Loucy (cell line): ENCODE results near the gene ANXA8.

Experiments used
- EZH2phosphoT487 ChIP-seq: fragments of 200-600 bp; IDR thresholded peaks from 2 replicates; pipeline ENCODE4 v1.6.1; 2018; ENCODE audit warnings: antibody characterized with exemption, mild to moderate bottlenecking, moderate library complexity, borderline replicate concordance
- TF ChIP-seq, protein P1 (sequence below): fragments of 200-600 bp; sonication (generic); conservative IDR thresholded peaks from 2 replicates; pipeline ENCODE4 v1.5.1; 2014; ENCODE audit warnings: mild to moderate bottlenecking, antibody characterized with exemption, low read length

DNA sequence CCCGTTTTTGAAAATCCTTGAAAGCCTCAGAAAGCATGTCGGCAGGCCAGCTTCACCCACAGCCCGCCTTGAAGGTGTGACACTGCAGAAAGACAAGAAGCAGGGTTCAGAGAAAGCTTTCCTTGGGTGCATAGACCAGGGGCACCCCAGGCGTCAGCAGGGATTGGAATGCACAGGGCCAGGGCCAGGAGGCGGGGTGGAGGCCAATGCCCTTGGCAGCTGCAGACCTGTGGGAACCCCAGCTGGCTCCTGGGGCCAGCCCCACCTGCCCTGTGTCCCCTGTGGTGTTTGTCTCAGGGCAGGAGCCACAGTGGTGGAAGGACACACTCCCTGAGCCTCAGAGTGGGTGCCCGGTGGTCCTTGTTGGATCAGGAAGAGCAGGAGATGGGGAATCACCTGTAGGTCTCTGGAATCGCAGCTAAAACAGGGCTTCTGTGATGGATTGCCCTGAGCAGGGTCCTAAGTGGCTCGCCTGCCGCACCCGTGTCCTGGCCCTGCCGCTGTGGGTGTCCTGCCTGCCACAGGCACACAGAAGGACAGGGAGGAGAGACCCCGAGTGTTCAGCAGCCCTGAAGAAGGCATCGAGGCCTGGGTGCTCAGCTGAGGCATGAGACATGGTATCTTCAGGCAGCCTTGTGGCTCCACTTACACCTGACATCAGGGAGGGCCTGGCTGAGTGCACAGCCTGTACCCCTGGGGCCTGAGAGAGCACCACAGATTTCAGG is 32.5 kb downstream of the ANXA8 start:
- TF ChIP-seq, protein P1, sequence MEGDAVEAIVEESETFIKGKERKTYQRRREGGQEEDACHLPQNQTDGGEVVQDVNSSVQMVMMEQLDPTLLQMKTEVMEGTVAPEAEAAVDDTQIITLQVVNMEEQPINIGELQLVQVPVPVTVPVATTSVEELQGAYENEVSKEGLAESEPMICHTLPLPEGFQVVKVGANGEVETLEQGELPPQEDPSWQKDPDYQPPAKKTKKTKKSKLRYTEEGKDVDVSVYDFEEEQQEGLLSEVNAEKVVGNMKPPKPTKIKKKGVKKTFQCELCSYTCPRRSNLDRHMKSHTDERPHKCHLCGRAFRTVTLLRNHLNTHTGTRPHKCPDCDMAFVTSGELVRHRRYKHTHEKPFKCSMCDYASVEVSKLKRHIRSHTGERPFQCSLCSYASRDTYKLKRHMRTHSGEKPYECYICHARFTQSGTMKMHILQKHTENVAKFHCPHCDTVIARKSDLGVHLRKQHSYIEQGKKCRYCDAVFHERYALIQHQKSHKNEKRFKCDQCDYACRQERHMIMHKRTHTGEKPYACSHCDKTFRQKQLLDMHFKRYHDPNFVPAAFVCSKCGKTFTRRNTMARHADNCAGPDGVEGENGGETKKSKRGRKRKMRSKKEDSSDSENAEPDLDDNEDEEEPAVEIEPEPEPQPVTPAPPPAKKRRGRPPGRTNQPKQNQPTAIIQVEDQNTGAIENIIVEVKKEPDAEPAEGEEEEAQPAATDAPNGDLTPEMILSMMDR: no peak
- no peak for TF ChIP-seq EZH2phosphoT487
